Breast epithelium (tissue), 4 donors: ENCODE data around the gene P2RX3. TPM values are rescaled to one million over a fixed set of nuclear protein-coding genes. Genes with fewer than 3 reads are reported as not detected.

ENCODE experiments used
- DNase-seq, 2 donors: peaks; one replicate each; pipeline ENCODE4 v3.0.0-alpha.2; 2019; ENCODE audit warnings: low spot score in 2 of 2
- H3K27ac ChIP-seq, 2 donors: fragments of 200-600 bp; sonication (generic) in 1 of 2; one replicate each; pipeline ENCODE4 v1.5.1; 2016 to 2019; ENCODE audit warnings: mild to moderate bottlenecking in 1 of 2
- H3K27me3 ChIP-seq, 2 donors: fragments of 200-600 bp; sonication (generic) in 1 of 2; one replicate each; pipeline versions ENCODE4 v1.5.1 to v1.6.0; 2017 to 2019; ENCODE audit warnings: control low read depth in 1 of 2, mild to moderate bottlenecking in 1 of 2
- H3K36me3 ChIP-seq: fragments of 200-600 bp; one replicate; pipeline ENCODE4 v1.5.1; 2019
- H3K4me1 ChIP-seq, 2 donors: fragments of 200-600 bp; sonication (generic); one replicate each; pipeline ENCODE4 v1.5.1; 2016 to 2019; ENCODE audit warnings: control low read depth in 1 of 2
- H3K4me3 ChIP-seq, 3 donors: fragments of 200-600 bp; sonication (generic); 1 replicate in 2 of 3; 2 replicates in 1 of 3; pipeline ENCODE4 v1.5.1; 2016 to 2019; ENCODE audit warnings: mild to moderate bottlenecking in 3 of 3, moderate library complexity in 2 of 3
- H3K9me3 ChIP-seq, 2 donors: fragments of 200-600 bp; sonication (generic) in 1 of 2; one replicate each; pipeline ENCODE4 v1.5.1; 2016 to 2019; ENCODE audit warnings: control low read depth in 1 of 2
- POLR2A ChIP-seq: fragments of 450-650 bp; IDR thresholded peaks from one replicate; pipeline ENCODE4 v1.6.1; 2016; ENCODE audit warnings: antibody characterized with exemption, mild to moderate bottlenecking, moderate library complexity
- POLR2AphosphoS5 ChIP-seq, 3 donors: sonication (generic); formaldehyde crosslinking; IDR thresholded peaks; one replicate each; pipeline ENCODE4 v1.6.1; 2017; ENCODE audit warnings: antibody characterized with exemption in 3 of 3
- intact Hi-C: fragments of 100-400 bp; cut with DNase I; formaldehyde crosslinking; loops from one replicate; pipeline ENCODE4 v1.15.1; 2023; ENCODE audit warnings: low total_unique reads
- total RNA-seq, 3 donors: library from RNA; depleted of rRNA; stranded (reverse); fragments of >200 nt; gene quantifications; one replicate each; pipeline ENCODE4 v1.1.0, GENCODE V29; 2016
- TF ChIP-seq, protein P1 (sequence below), 3 donors: fragments of 450-650 bp; IDR thresholded peaks; one replicate each; pipeline ENCODE4 v1.5.1; 2016 to 2017; ENCODE audit warnings: antibody characterized with exemption in 3 of 3, mild to moderate bottlenecking in 3 of 3, moderate library complexity in 3 of 3

The P2RX3 gene
- total RNA-seq, 3 donors from 2014 or later, result not detected

DNA sequence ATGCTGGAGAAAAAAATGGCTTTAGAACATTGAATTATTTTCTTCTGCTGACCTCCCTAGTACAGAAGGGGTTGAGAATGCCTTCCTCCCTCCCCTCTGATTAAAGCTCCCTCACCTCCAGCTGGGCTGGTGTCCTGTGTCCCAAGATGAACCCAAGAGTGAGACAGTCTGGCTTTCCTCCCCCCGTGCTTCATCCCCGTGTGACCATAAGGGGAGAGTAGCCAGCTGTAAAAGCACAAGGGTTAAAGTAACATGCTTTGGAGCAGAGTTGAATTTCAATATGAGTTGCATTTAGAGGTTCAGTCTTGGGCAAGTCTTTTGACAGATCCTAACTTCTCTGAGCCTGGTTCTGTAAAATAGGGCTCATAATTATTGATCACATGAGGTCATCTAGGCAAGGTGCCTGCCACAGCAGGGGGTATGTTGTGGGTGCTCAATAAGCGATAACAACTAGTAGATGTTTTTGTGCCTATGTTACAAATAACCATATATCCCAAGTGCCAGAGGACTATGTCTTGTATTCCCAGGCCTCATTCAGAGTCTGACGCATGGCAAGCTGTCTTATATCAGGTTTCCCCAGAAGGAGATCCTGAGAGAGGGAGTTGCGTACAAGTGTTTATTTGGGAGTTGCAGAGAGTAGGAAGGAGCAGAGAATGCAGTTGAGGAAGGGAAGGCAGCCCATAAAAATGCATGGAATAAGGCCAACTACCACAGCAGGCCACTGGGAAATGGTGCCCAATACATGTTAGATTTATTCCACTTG, 48.2 kb downstream of the P2RX3 start:
- no peaks in the 10 kb centered on the region for H3K36me3 ChIP-seq
- no peaks in the 10 kb centered on the region for H3K9me3 ChIP-seq
- TF ChIP-seq POLR2AphosphoS5 (IDR thresholded peaks at IDR 0.05) (no peak), POLR2A (no peak)
- TF ChIP-seq, protein P1, sequence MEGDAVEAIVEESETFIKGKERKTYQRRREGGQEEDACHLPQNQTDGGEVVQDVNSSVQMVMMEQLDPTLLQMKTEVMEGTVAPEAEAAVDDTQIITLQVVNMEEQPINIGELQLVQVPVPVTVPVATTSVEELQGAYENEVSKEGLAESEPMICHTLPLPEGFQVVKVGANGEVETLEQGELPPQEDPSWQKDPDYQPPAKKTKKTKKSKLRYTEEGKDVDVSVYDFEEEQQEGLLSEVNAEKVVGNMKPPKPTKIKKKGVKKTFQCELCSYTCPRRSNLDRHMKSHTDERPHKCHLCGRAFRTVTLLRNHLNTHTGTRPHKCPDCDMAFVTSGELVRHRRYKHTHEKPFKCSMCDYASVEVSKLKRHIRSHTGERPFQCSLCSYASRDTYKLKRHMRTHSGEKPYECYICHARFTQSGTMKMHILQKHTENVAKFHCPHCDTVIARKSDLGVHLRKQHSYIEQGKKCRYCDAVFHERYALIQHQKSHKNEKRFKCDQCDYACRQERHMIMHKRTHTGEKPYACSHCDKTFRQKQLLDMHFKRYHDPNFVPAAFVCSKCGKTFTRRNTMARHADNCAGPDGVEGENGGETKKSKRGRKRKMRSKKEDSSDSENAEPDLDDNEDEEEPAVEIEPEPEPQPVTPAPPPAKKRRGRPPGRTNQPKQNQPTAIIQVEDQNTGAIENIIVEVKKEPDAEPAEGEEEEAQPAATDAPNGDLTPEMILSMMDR (IDR thresholded peaks at IDR 0.05), result no peak
- intact Hi-C loops, result no loop called here
- H3K4me1 ChIP-seq, result no peaks in the 10 kb centered on the region
- H3K27ac ChIP-seq, result no peak overlapping the region
- H3K27me3 ChIP-seq, result no peaks in the 10 kb centered on the region
- H3K4me3 ChIP-seq, result no peak overlapping the region
- no peak for DNase-seq

DNA sequence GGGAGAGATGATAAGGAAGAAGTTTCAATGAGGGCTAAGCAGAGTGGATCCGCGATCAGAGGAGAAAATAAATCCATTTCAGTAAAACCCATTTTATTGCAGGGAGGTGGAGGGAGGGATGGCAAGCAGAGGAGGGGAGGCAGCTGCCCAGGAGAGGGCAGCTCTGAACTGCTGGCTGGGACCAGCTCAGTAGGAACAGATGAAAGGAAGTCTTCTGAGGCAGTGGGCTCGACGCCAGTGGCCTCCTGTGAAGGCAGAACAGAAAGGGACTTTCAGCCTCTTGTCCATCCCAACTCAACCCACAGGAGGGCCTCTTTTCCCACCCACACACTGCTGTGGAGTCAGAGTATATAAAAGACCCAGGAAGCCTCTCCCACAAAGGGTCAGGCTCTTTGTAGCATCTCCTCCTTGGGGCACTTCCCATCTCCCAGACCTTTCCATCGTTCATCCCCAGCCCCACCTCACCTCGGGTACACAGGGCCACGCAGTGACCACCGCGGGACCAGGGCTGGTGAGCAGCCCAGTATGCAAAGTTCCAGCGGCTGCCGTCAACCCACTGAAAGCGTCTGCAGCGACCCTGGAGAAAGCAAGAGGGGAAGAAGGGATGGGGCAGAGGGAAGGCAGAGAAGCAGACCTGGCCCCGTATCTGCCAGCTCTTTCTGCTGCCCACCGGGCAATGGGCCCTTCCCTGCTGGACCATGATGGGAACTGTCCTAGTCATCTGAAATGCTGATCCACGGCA, 49.3 kb downstream of the P2RX3 start:
- TF ChIP-seq POLR2AphosphoS5 (IDR thresholded peaks at IDR 0.05) (no peak), POLR2A (no peak)
- TF ChIP-seq, protein P1 (IDR thresholded peaks at IDR 0.05), result no peak
- Histone ChIP-seq H3K4me3 (no peak overlapping the region), H3K9me3 (no peaks in the 10 kb centered on the region), H3K27ac (no peak overlapping the region), H3K36me3 (no peaks in the 10 kb centered on the region), H3K4me1 (no peaks in the 10 kb centered on the region), H3K27me3 (no peaks in the 10 kb centered on the region)
- no peak for DNase-seq
- intact Hi-C loops, result no loop called here

DNA sequence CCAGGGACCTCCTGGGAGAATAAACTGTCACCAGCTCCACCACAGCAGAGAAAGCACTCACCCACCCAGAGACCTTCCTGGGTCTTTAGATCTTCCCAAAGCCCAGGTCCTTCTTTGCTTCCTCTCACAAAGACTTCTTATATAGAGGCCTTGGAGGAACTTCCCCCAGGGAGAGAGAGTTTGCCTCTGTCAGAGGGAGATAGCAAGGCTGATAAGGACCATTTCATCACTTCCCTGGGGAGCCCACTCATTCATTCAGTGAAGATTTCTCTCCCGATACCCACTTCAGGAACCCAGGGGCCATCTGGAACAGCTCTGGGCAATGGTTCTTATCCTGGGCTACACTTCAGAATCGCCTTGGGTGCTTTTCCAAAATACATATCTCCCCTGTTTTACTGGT, 52.4 kb downstream of the P2RX3 start, which contains the start of gene PRG2:
Gene PRG2, minus strand, starts transcription at position 116 of the 400 bp plus-strand sequence. CDS start 706 bp downstream, outside the sequence.
- Histone ChIP-seq H3K9me3 (no peaks in the 10 kb centered on the region), H3K27ac (no peak within 1 kb of the TSS), H3K4me1 (no peaks in the 10 kb centered on the region), H3K27me3 (no peaks in the 10 kb centered on the region), H3K36me3 (no peaks in the 10 kb centered on the region), H3K4me3 (no peak within 1 kb of the TSS)
- intact Hi-C loops, result loop anchor here (5.0 to 10.0 kb wide), 2 partner anchors 458 to 1726 kb away; partner anchors contain the start of gene OR4C6
- TF ChIP-seq, protein P1 (IDR thresholded peaks at IDR 0.05), result no peak
- no peak for TF ChIP-seq POLR2A
- TF ChIP-seq POLR2AphosphoS5 (IDR thresholded peaks at IDR 0.05), result no peak
- DNase-seq, result no peak

DNA sequence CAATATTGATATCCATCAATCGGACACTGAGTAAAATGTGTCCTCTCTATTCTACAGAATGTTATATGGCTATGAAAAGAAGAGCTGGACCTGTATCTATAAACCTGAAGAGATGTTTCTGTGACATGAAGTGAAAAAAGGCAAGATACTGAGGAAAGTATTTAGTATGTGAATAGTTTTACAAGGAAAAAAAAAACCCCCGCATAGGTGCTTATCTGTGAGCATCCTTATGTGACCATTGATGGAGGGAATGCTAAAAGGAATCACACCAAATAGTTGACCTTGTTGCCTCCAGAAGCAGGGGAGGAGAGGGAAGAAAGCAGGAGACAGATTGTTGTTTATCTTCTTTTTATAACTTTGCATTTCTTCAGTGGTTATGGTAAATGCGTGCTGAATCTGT, 53.0 kb downstream of the P2RX3 start:
- H3K4me1 ChIP-seq, result no peaks in the 10 kb centered on the region
- no peak for DNase-seq
- no peak for TF ChIP-seq POLR2A
- TF ChIP-seq POLR2AphosphoS5 (IDR thresholded peaks at IDR 0.05), result no peak
- TF ChIP-seq, protein P1 (IDR thresholded peaks at IDR 0.05), result no peak
- no peak overlapping the region for H3K4me3 ChIP-seq
- H3K36me3 ChIP-seq, result no peaks in the 10 kb centered on the region
- H3K27ac ChIP-seq, result no peak overlapping the region
- no peaks in the 10 kb centered on the region for H3K9me3 ChIP-seq
- no peaks in the 10 kb centered on the region for H3K27me3 ChIP-seq
- intact Hi-C loops, result loop anchor here (5.0 to 10.0 kb wide), 2 partner anchors 459 to 1726 kb away; partner anchors contain the start of gene OR4C6

DNA sequence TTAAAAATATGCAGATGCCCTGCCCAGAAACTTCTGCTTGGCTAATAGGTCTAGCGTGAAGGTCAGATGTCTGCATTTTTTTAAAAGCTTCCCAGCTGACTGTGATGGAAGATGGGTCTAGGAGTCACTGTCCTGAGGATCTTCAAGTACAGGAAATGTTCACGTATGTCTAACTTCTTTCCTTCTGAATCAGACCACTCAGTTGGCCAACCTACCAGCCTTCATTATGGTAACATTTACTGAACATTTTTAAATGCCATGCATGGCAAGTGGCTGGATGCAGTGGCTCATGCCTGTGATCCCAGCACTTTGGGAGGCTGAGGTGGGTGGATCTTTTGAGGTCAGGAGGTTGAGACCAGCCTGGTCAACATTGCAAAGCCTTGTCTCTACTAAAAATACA, 53.4 kb downstream of the P2RX3 start:
- Histone ChIP-seq H3K4me1 (no peaks in the 10 kb centered on the region), H3K27ac (no peak overlapping the region), H3K27me3 (no peaks in the 10 kb centered on the region), H3K4me3 (no peak overlapping the region), H3K36me3 (no peaks in the 10 kb centered on the region), H3K9me3 (no peaks in the 10 kb centered on the region)
- DNase-seq, result no peak
- TF ChIP-seq, protein P1 (IDR thresholded peaks at IDR 0.05), result no peak
- TF ChIP-seq POLR2AphosphoS5 (IDR thresholded peaks at IDR 0.05), result no peak
- TF ChIP-seq POLR2A, result no peak
- intact Hi-C loops, result loop anchor here (5.0 to 10.0 kb wide), 2 partner anchors 459 to 1727 kb away; partner anchors contain the start of gene OR4C6
